PC-3 (cell line): ENCODE measurements around the gene ATP1A2. TPM values are rescaled to one million over a fixed set of nuclear protein-coding genes. Genes with fewer than 3 reads are reported as not detected.

Experiments
- ATAC-seq: fragments of 200-7000 bp; cut with Tn5 transposase; 2 replicates; pipeline ENCODE4 v1.9.1; 2020; ENCODE audit warnings: mild to moderate bottlenecking, moderate library complexity
- BruUV-seq: library from RNA; stranded (reverse); fragments of 400-500 nt; replicated peaks from 2 replicates; lab custom pipeline; 2021; lab: Mats Ljungman, UMichigan
- CTCF ChIA-PET: fragments of 300-600 bp; sonication (Branson Sonifier 250); formaldehyde crosslinking; loops from one replicate; lab custom pipeline; 2022; ENCODE audit warnings: antibody characterized with exemption; lab: Charles Lee
- POLR2A ChIA-PET: fragments of 300-600 bp; sonication (Branson Sonifier 250); formaldehyde crosslinking; loops from one replicate; lab custom pipeline; 2022; ENCODE audit warnings: antibody characterized with exemption; ENCODE audit not compliant: unreplicated experiment; lab: Charles Lee
- DNase-seq: peaks from one replicate; pipeline ENCODE4 v3.0.0-alpha.2; 2015
- H2AFZ ChIP-seq: fragments of 300-600 bp; sonication (generic); 2 replicates; pipeline ENCODE4 v1.6.0; 2016; ENCODE audit warnings: antibody characterized with exemption, low read length
- H3F3A ChIP-seq: fragments of 300-600 bp; sonication (generic); one replicate; pipeline ENCODE4 v1.6.0; 2017; ENCODE audit warnings: antibody characterized with exemption, low read length, control low read depth, mild to moderate bottlenecking; ENCODE audit not compliant: unreplicated experiment
- H3K27ac ChIP-seq: fragments of 300-600 bp; sonication (generic); 2 replicates; pipeline ENCODE4 v1.5.1; 2016; ENCODE audit warnings: mild to moderate bottlenecking, low read length
- H3K27me3 ChIP-seq: fragments of 300-600 bp; sonication (generic); 2 replicates; pipeline ENCODE4 v1.6.1; 2016; ENCODE audit warnings: low read length, mixed read lengths
- H3K36me3 ChIP-seq: fragments of 300-600 bp; sonication (generic); 2 replicates; pipeline ENCODE4 v1.6.1; 2016; ENCODE audit warnings: low read depth, mixed run types, low read length, mixed read lengths
- H3K4me1 ChIP-seq: fragments of 300-600 bp; sonication (generic); 2 replicates; pipeline ENCODE4 v1.5.1; 2016; ENCODE audit warnings: low read length; ENCODE audit not compliant: insufficient read depth
- H3K4me2 ChIP-seq: fragments of 300-600 bp; sonication (generic); 2 replicates; pipeline ENCODE4 v1.6.0; 2016; ENCODE audit warnings: low read length
- H3K4me3 ChIP-seq: fragments of 300-600 bp; sonication (generic); 2 replicates; pipeline ENCODE4 v1.5.1; 2016; ENCODE audit warnings: mild to moderate bottlenecking, low read length, mixed read lengths
- H3K79me2 ChIP-seq: fragments of 300-600 bp; sonication (generic); 2 replicates; pipeline ENCODE4 v1.6.1; 2017; ENCODE audit warnings: low read length, mixed read lengths
- H3K9ac ChIP-seq: fragments of 300-600 bp; sonication (generic); 2 replicates; pipeline ENCODE4 v1.6.0; 2016; ENCODE audit warnings: mild to moderate bottlenecking, low read length
- H3K9me2 ChIP-seq: fragments of 300-600 bp; sonication (generic); replicated peaks from 2 replicates; pipeline ENCODE4 v1.6.1; 2016; ENCODE audit warnings: mixed run types, low read length, mixed read lengths
- H3K9me3 ChIP-seq: fragments of 300-600 bp; sonication (generic); 2 replicates; pipeline ENCODE4 v1.6.1; 2016; ENCODE audit warnings: low read length, mixed read lengths
- H4K20me1 ChIP-seq: fragments of 300-600 bp; sonication (generic); 2 replicates; pipeline ENCODE4 v1.6.1; 2016; ENCODE audit warnings: low read length, mixed read lengths
- CTCF ChIP-seq: fragments of 300-600 bp; sonication (generic); conservative IDR thresholded peaks from 2 replicates; pipeline ENCODE4 v1.5.1; 2017; ENCODE audit warnings: antibody characterized with exemption, low read depth, mild to moderate bottlenecking, low read length
- EZH2 ChIP-seq: fragments of 300-600 bp; sonication (generic); IDR thresholded peaks from one replicate; pipeline ENCODE4 v1.6.1; 2017; ENCODE audit warnings: antibody characterized with exemption, mild to moderate bottlenecking, low read length; ENCODE audit not compliant: unreplicated experiment
- EZH2phosphoT487 ChIP-seq: fragments of 300-600 bp; sonication (generic); IDR thresholded peaks from 2 replicates; pipeline ENCODE4 v1.6.1; 2018; ENCODE audit warnings: mild to moderate bottlenecking, antibody characterized with exemption, low read length, borderline replicate concordance
- intact Hi-C: fragments of 100-400 bp; cut with micrococcal nuclease; formaldehyde crosslinking; loops from 2 replicates; pipeline ENCODE4 v1.9.0; 2023
- total RNA-seq: library from RNA; depleted of rRNA; stranded (reverse); fragments of >200 nt; gene quantifications from 2 replicates; pipeline ENCODE4 v1.2.3, GENCODE V29; 2014

Gene ATP1A2
- total RNA-seq, 1 experiment from 2014 or later: not detected

GRCh38 chr1:160122978-160123495 is 7.5 kb downstream of the ATP1A2 start:
- H3K79me2 ChIP-seq: no peaks in the 10 kb centered on the region
- H3F3A ChIP-seq: peaks cover 7% of the 10 kb centered on the region
- H2AFZ ChIP-seq: no peak overlapping the region
- H3K4me1 ChIP-seq: peaks cover 34% of the 10 kb centered on the region
- no peaks in the 10 kb centered on the region for H3K27me3 ChIP-seq
- H3K9ac ChIP-seq: no peak overlapping the region
- no peak overlapping the region for H3K27ac ChIP-seq
- intact Hi-C loops: no loop called here
- H3K9me2 ChIP-seq: no peaks in the 10 kb centered on the region
- no TSS peak for BruUV-seq
- no peak overlapping the region for H3K4me2 ChIP-seq
- DNase-seq (no peak), ATAC-seq (no peak)
- POLR2A ChIA-PET: no interaction called here
- H3K9me3 ChIP-seq: no peaks in the 10 kb centered on the region
- TF ChIP-seq EZH2phosphoT487 (no peak), CTCF (no peak), EZH2 (no peak)
- no peaks in the 10 kb centered on the region for H4K20me1 ChIP-seq
- H3K36me3 ChIP-seq: no peaks in the 10 kb centered on the region
- H3K4me3 ChIP-seq: no peak overlapping the region
- CTCF ChIA-PET: interaction anchor here (0.6 kb wide), 1 partner anchor 19 kb away, joined by 3 read pairs; no protein-coding TSS in a partner anchor

- Histone ChIP-seq H3K9me3 (no peaks in the 10 kb centered on the region), H3K4me1 (peaks cover 40% of the 10 kb centered on the region), H4K20me1 (no peaks in the 10 kb centered on the region), H3K27me3 (no peaks in the 10 kb centered on the region), H3K9ac (no peak overlapping the region), H3K79me2 (no peaks in the 10 kb centered on the region), H3K9me2 (no peaks in the 10 kb centered on the region), H3K4me2 (no peak overlapping the region), H3K4me3 (no peak overlapping the region), H2AFZ (no peak overlapping the region), H3F3A (peaks cover 7% of the 10 kb centered on the region), H3K27ac (no peak overlapping the region), H3K36me3 (no peaks in the 10 kb centered on the region)
- BruUV-seq: no TSS peak
- ATAC-seq (no peak), DNase-seq (no peak)
- TF ChIP-seq EZH2: no peak
- no peak for TF ChIP-seq EZH2phosphoT487
- TF ChIP-seq CTCF: no peak
- ChIA-PET POLR2A (no interaction called here), CTCF (interaction anchor here (0.6 kb wide), 1 partner anchor 19 kb away, joined by 3 read pairs; no protein-coding TSS in a partner anchor)
- intact Hi-C loops: no loop called here
Measured at GRCh38 chr1:160123726-160124125, 8.2 kb downstream of the ATP1A2 start.
